AG04450 (cell line): Measurements from ENCODE around the gene DUSP15. TPM values are rescaled to one million over a fixed set of nuclear protein-coding genes. Genes with fewer than 3 reads are reported as not detected.
A peak's percentile ranks its signal among the peaks of the same experiment; 100 is the strongest.
"Not testable (repeated sequence)": the region's sequence is repeated elsewhere in the genome, so short reads cannot be mapped to it uniquely, and the experiment has no call there.

Source experiments
- CTCF ChIA-PET: fragments of 300-600, 350-600 bp; formaldehyde crosslinking; extraction: SDS; loops from one replicate; lab custom pipeline; 2022; ENCODE audit warnings: antibody characterized with exemption, inconsistent platforms; lab: Charles Lee
- POLR2A ChIA-PET: fragments of 350-600 bp; formaldehyde crosslinking; extraction: SDS; loops from one replicate; lab custom pipeline; 2021; ENCODE audit warnings: antibody characterized with exemption, inconsistent platforms; lab: Yijun Ruan, JAX
- DNase-seq: peaks from one replicate; pipeline ENCODE4 v3.0.0-alpha.2; 2011; ENCODE audit warnings: low read depth, low spot score
- H3K27ac ChIP-seq: one replicate; pipeline ENCODE4 v1.5.1; 2012; ENCODE audit warnings: low read depth, low read length, control low read depth
- H3K27me3 ChIP-seq: one replicate; pipeline ENCODE4 v1.6.0; 2012; ENCODE audit warnings: low read length; ENCODE audit not compliant: control insufficient read depth, insufficient read depth
- H3K4me3 ChIP-seq: 2 replicates; pipeline ENCODE4 v1.5.1; 2011; ENCODE audit warnings: mild to moderate bottlenecking, low read depth, low read length, control low read depth
- H3K9me3 ChIP-seq: 2 replicates; pipeline ENCODE4 v1.5.1; 2012; ENCODE audit warnings: low read length; ENCODE audit not compliant: control insufficient read depth, insufficient read depth
- polyA minus RNA-seq: library from RNA; depleted of rRNA, polyadenylated mRNA; stranded (reverse); fragments of >200 nt; gene quantifications from 2 replicates; pipeline ENCODE4 v1.2.3, GENCODE V29; 2011; rRNA and poly(A)+ RNA removed
- polyA plus RNA-seq: library from polyadenylated mRNA; depleted of rRNA; stranded (reverse); fragments of >200 nt; gene quantifications from 2 replicates; pipeline ENCODE4 v1.2.3, GENCODE V29; 2011; rRNA removed
- TF ChIP-seq, protein P1 (sequence below): IDR thresholded peaks from 2 replicates; pipeline ENCODE4 v1.5.1; 2011; ENCODE audit warnings: low read depth, low read length, control low read depth, inconsistent platforms

DUSP15 gene, protein sequence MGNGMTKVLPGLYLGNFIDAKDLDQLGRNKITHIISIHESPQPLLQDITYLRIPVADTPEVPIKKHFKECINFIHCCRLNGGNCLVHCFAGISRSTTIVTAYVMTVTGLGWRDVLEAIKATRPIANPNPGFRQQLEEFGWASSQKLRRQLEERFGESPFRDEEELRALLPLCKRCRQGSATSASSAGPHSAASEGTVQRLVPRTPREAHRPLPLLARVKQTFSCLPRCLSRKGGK
- not detected in 2 replicates for polyA plus RNA-seq
- polyA minus RNA-seq = not detected in 2 replicates

DNA sequence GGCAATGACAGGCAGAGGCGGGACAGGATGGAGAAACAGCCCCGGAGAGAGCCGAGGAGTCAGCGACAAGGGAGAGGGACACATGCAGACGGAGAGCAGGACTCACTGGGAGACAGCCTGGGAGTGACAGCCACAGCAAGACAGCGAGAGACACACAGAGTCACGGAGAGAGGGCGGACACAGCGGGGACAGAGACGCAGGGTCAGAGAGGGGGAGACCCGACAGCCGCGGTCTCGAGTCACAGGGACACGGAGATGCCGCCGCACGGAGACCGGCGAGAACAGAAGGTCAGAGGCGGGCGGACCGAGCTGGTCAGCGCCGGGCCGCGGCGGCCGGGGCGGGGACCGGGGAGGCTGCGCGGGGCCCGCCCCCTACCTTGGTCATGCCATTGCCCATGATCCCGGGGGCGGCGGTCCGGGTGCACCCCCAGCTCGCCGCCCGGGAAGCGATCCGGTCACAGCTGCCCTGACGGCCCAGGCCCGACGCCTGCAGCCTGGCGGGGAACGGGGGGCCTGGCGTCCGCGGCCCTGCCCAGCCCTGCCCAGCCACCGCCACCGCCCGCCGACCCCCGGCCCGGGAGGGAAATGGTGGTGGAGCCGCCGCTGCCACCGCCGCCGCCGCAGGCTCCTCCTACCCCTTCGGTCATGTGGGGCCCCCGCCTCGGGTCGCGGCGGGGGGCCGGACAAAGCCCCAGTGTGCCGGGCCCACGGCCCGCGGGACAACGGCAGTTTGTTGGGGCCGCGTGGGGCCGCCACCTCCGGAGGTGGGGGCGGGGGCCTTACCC is at the start of gene DUSP15, which contains the start of gene TTLL9:
TSS of gene DUSP15 (minus strand) at position 586 of the 784 bp plus-strand sequence. CDS start at position 396, 190 bp downstream.
TSS of gene TTLL9 (plus strand) at position 693 of the 784 bp plus-strand sequence. CDS start 493 bp downstream, outside the sequence.
- no peak within 1 kb of the TSS for H3K27ac ChIP-seq
- H3K4me3 ChIP-seq = peak within 1 kb of the TSS; percentile 36; the same call in 1 of the 2 replicates
- TF ChIP-seq, protein P1, sequence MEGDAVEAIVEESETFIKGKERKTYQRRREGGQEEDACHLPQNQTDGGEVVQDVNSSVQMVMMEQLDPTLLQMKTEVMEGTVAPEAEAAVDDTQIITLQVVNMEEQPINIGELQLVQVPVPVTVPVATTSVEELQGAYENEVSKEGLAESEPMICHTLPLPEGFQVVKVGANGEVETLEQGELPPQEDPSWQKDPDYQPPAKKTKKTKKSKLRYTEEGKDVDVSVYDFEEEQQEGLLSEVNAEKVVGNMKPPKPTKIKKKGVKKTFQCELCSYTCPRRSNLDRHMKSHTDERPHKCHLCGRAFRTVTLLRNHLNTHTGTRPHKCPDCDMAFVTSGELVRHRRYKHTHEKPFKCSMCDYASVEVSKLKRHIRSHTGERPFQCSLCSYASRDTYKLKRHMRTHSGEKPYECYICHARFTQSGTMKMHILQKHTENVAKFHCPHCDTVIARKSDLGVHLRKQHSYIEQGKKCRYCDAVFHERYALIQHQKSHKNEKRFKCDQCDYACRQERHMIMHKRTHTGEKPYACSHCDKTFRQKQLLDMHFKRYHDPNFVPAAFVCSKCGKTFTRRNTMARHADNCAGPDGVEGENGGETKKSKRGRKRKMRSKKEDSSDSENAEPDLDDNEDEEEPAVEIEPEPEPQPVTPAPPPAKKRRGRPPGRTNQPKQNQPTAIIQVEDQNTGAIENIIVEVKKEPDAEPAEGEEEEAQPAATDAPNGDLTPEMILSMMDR = no peak
- peaks cover 63% of the 10 kb centered on the region for H3K27me3 ChIP-seq
- POLR2A ChIA-PET = interaction anchor here (0.5 kb wide), 1 partner anchor 183 kb away, joined by 3 read pairs; no protein-coding TSS in a partner anchor
- H3K9me3 ChIP-seq = no peaks in the 10 kb centered on the region
- CTCF ChIA-PET = no interaction called here
- no peak for DNase-seq

DNA sequence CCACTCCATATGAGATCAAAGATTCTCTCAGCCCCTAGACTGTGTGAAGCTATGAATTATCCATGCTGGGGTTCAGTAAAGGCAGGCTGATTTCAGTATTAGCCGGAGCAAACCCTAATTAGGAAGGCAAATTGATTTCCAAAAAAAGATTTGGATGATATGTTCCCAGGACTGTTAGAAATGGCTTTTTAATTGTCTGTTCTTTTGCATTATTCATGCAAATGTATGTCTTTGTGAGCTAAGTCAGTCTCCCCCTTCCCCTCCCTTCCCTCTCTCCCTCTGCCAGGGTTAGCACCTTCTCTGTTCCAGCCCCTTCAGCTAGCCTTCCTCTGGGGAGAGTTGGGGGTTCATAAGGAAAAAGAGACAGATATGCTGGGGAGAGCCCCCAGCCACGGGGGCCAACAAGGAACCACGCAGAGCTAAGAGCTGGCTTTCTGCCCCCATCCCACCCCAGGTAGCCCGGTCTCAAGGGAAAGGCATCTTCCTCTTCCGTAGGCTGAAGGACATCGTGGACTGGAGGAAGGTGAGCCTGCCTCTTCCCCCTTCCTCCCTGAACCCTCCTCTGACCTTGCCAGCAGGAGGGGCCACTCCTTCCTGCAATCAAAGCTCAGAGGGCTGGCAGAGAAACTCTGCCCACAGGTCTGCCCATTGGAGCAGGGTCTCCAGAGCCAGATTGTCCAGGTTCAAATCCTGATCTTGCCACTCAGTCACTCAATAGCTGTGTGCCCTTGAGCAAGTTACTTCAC is 49.3 kb upstream of the DUSP15 start:
- ChIA-PET CTCF (interaction anchor here (1.6 to 1.9 kb wide), 2 partner anchors 32 to 67 kb away, joined by 6 to 11 read pairs; partner anchors contain the start of gene PDRG1), POLR2A (interaction anchor here (0.7 kb wide), 1 partner anchor 182 kb away, joined by 3 read pairs; no protein-coding TSS in a partner anchor)
- Histone ChIP-seq H3K9me3 (no peaks in the 10 kb centered on the region), H3K27me3 (peaks cover 37% of the 10 kb centered on the region), H3K4me3 (no peak overlapping the region), H3K27ac (no peak overlapping the region)
- no peak for DNase-seq
- TF ChIP-seq, protein P1 = no peak

DNA sequence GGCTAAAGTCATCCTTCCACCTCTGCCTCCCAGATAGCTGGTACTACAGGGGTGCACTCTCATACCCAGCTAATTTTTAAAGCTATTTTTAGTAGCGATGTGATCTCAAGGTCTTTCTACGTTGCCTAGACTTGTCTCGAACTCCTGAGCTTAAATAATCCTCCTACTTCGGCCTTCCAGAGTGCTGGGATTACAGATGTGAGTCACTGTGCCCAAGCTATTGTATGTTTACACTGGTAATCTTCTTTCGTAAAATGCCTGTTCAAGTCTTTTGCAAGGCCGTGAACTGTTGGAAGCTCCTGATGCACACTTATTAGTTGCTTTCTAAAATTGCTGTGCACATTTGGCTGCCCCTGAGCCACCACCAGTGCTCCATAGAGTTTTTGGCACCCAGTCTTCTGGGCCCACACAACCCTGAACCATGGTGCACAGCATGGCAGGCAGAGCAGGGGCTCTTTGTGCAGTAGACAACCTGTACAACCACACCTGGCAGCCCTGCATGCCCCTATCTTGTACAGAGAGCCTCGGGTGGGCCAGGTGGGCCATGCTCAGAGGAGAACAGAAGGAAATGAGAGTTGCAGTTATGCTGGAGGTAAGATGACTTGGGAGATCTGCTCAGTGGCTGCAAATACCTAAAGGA is 48.3 kb upstream of the DUSP15 start:
- H3K27me3 ChIP-seq = peaks cover 44% of the 10 kb centered on the region
- POLR2A ChIA-PET = interaction anchor here (0.7 kb wide), 1 partner anchor 183 kb away, joined by 3 read pairs; no protein-coding TSS in a partner anchor
- H3K4me3 ChIP-seq = no peak overlapping the region
- TF ChIP-seq, protein P1 = no peak
- no peaks in the 10 kb centered on the region for H3K9me3 ChIP-seq
- DNase-seq = no peak
- CTCF ChIA-PET = interaction anchor here (1.6 to 1.9 kb wide), 2 partner anchors 33 to 66 kb away, joined by 6 to 11 read pairs; partner anchors contain the start of gene PDRG1
- no peak overlapping the region for H3K27ac ChIP-seq

DNA sequence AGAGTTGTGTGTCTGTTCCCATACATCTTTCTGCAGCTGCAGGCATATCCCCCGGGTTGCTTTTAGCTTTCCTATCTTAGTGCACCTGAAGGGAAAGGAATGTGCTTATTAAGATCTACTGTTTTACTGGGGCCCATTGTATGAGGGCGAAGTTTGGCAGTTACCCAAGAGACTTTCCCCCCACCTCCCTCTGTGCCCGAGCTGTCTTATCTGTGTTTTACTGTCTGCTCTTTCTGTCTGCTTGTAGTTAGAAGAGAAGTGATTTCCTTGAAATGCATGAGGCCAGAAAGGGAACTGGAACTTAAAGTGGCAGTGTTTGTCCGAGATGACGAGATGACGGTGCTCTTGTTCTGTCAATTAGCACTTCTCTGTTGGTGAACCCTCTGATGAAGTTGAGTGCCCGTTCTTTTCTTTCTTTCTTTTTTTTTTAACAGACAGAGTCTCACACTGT is 47.7 kb upstream of the DUSP15 start:
- CTCF ChIA-PET = interaction anchor here (1.6 kb wide), 1 partner anchor 65 kb away, joined by 6 read pairs; no protein-coding TSS in a partner anchor
- POLR2A ChIA-PET, H3K9me3 ChIP-seq, H3K27ac ChIP-seq, DNase-seq, H3K4me3 ChIP-seq: not testable (repeated sequence)
- H3K27me3 ChIP-seq = peaks cover 45% of the 10 kb centered on the region
